GM04503 (cell line): ENCODE results near the gene NPY5R.

Experiments used
- DNase-seq: peaks from one replicate; pipeline ENCODE4 v3.0.0-alpha.2; 2012; ENCODE audit warnings: low read depth

The NPY5R gene

DNA sequence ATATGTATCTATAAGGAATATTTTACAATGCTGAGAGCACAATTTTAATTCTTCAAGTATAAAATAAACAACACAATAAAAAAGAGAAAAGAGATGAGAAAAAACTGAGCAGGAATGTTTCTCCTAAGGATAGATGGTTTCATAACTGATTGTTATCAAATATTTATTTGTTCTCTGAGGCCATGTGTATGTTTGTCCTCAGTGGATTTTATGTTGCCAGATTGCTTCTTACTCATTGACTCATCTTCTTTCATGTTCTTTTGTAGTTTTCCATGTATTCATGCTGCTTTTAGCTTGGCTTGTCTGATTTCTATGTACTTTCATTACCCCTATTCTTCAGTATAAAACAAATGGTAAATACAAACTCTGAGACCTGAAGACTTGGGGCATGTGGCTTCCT, 41.2 kb downstream of the NPY5R start:
- DNase-seq = no peak

- no peak for DNase-seq
These were observed 41.8 kb downstream of the NPY5R start for GRCh38 chr4:163385466-163385865.

DNA sequence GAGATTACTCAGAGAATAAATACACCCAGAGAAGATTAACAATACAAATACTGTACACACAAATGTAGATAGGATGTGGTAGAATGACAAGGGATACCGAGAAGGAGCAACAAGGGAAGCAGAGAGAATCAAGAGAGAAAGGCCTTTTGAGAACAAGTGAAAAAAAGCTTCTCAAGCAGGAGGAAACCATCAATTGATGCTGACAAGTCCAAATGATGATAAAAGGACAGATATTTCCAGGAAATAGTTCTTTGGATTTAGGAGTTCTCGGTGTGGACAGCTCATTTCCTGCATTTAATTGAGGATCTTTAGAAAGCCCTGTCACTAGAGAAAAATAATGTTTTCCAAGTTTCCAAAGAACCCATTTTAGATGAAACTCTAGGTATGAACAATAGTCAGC, 48.1 kb downstream of the NPY5R start:
- DNase-seq = no peak

- no peak for DNase-seq
These were observed 48.6 kb downstream of the NPY5R start for GRCh38 chr4:163392328-163392727.

DNA sequence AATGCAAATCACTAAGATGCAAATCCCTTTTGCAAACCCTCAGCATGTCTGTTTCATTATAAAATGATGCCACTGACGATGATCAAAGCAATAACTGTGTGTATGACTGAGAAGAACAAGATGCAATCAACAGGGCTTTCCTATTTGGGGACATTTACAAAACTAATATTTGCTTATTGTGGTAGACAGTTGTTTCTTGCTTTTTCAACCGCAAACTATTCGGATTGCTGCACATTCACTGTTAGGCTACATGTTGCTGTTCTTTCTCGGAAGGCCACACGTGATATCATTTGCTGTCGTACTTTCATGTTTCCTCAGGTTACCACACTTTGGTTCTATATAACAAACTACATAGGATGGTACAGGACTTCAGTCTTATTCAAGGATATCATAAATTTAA, 49.8 kb downstream of the NPY5R start:
- DNase-seq = no peak

GRCh38 chr4:163395055-163395454, 51.4 kb downstream of the NPY5R start:
- DNase-seq = no peak

- no peak for DNase-seq
These were observed 52.1 kb downstream of the NPY5R start for GRCh38 chr4:163395758-163396157.

GRCh38 chr4:163398238-163398637, 54.5 kb downstream of the NPY5R start:
- DNase-seq = no peak

GRCh38 chr4:163400911-163401310, 57.2 kb downstream of the NPY5R start:
- DNase-seq = no peak
